ENCODE measurements around the gene ANK3.

ANK3 gene

DNA sequence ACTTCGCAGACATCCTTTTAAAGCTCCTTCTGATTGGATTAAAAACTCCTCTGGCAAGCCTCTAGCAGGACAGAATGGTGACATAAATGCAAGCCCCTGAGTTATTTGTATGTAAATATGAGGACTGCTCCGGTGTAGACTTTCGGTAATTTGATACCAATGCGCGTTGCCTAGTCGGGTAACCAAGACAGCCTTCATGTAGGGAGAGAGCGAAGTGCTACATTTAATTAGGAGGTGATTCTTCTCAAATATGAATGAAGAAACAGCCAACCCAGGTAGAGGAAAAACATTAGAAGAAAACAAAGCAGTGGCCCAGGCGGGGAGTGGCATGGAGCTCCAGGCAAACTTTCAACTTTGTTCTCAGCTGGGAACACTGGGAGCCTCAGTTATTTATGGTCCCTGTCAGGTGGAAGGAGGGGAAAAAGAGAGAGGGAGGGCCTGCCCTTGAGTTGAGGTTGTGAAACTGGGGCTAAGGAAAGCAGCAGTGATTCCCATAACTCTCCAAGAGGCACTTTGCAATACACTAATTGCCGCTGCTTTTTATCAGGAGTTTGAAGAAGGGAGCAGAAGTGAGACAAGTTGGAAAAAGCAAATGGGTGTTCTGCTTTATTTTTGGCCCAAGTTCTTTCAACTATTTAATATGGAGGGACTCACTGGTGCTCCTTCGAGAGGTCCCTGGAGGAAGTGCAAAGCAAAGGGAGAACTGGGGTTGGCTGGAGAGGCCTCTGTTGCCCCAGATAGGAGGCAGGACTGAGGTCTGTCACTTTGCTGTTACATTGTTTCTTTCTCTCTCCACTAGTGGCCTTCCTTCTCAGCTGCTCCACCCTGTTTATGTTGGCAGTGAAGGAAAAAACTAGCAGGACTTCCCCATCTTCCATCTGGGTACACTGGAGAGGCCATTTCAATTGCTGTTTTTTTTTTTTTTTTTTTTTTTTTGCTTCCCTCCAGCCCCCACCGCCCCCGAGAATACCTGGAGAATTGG lies 248.7 kb downstream of the ANK3 start (continued):
- TF ChIP-seq, protein P1, sequence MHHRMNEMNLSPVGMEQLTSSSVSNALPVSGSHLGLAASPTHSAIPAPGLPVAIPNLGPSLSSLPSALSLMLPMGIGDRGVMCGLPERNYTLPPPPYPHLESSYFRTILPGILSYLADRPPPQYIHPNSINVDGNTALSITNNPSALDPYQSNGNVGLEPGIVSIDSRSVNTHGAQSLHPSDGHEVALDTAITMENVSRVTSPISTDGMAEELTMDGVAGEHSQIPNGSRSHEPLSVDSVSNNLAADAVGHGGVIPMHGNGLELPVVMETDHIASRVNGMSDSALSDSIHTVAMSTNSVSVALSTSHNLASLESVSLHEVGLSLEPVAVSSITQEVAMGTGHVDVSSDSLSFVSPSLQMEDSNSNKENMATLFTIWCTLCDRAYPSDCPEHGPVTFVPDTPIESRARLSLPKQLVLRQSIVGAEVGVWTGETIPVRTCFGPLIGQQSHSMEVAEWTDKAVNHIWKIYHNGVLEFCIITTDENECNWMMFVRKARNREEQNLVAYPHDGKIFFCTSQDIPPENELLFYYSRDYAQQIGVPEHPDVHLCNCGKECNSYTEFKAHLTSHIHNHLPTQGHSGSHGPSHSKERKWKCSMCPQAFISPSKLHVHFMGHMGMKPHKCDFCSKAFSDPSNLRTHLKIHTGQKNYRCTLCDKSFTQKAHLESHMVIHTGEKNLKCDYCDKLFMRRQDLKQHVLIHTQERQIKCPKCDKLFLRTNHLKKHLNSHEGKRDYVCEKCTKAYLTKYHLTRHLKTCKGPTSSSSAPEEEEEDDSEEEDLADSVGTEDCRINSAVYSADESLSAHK (tag by site-specific recombination; IDR thresholded peaks at IDR 0.05) = peak; percentile 67
- TF ChIP-seq ZSCAN16 (tag by site-specific recombination; IDR thresholded peaks at IDR 0.05) = no peak
- peak; percentile 82 for TF ChIP-seq ZNF366 (tag by site-specific recombination; conservative IDR thresholded peaks at IDR 0.05)
- TF ChIP-seq ZNF521 (tag by site-specific recombination; IDR thresholded peaks at IDR 0.05) = no peak
- TF ChIP-seq ZNF544 (tag by site-specific recombination; IDR thresholded peaks at IDR 0.05) = no peak
- TF ChIP-seq ZBTB1 (tag by site-specific recombination; IDR thresholded peaks at IDR 0.05) = no peak
- TF ChIP-seq ZNF629 (tag by site-specific recombination; IDR thresholded peaks at IDR 0.05) = peak; percentile 35
- no peak for TF ChIP-seq ZNF571 (tag by site-specific recombination; IDR thresholded peaks at IDR 0.05)
- no peak for TF ChIP-seq KLF9 (tag by site-specific recombination; IDR thresholded peaks at IDR 0.05; ENCODE audit: low read depth)
- TF ChIP-seq ZXDB (tag by site-specific recombination; IDR thresholded peaks at IDR 0.05) = peak; percentile 66; the same call in 1 of the 2 replicates
- TF ChIP-seq ZNF23 (tag by site-specific recombination; IDR thresholded peaks at IDR 0.05; ENCODE audit: borderline replicate concordance) = no peak
- TF ChIP-seq, protein P2, sequence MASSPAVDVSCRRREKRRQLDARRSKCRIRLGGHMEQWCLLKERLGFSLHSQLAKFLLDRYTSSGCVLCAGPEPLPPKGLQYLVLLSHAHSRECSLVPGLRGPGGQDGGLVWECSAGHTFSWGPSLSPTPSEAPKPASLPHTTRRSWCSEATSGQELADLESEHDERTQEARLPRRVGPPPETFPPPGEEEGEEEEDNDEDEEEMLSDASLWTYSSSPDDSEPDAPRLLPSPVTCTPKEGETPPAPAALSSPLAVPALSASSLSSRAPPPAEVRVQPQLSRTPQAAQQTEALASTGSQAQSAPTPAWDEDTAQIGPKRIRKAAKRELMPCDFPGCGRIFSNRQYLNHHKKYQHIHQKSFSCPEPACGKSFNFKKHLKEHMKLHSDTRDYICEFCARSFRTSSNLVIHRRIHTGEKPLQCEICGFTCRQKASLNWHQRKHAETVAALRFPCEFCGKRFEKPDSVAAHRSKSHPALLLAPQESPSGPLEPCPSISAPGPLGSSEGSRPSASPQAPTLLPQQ (tag by site-specific recombination; IDR thresholded peaks at IDR 0.05) = no peak
- TF ChIP-seq, protein P3, sequence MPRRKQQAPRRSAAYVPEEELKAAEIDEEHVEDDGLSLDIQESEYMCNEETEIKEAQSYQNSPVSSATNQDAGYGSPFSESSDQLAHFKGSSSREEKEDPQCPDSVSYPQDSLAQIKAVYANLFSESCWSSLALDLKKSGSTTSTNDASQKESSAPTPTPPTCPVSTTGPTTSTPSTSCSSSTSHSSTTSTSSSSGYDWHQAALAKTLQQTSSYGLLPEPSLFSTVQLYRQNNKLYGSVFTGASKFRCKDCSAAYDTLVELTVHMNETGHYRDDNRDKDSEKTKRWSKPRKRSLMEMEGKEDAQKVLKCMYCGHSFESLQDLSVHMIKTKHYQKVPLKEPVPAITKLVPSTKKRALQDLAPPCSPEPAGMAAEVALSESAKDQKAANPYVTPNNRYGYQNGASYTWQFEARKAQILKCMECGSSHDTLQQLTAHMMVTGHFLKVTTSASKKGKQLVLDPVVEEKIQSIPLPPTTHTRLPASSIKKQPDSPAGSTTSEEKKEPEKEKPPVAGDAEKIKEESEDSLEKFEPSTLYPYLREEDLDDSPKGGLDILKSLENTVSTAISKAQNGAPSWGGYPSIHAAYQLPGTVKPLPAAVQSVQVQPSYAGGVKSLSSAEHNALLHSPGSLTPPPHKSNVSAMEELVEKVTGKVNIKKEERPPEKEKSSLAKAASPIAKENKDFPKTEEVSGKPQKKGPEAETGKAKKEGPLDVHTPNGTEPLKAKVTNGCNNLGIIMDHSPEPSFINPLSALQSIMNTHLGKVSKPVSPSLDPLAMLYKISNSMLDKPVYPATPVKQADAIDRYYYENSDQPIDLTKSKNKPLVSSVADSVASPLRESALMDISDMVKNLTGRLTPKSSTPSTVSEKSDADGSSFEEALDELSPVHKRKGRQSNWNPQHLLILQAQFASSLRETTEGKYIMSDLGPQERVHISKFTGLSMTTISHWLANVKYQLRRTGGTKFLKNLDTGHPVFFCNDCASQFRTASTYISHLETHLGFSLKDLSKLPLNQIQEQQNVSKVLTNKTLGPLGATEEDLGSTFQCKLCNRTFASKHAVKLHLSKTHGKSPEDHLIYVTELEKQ (tag by site-specific recombination; IDR thresholded peaks at IDR 0.05; ENCODE audit: borderline replicate concordance) = peak; percentile 78; the same call in 1 of the 2 replicates
- TF ChIP-seq GLIS1 (tag by site-specific recombination; IDR thresholded peaks at IDR 0.05) = peak; percentile 70
- TF ChIP-seq ZNF10 (tag by site-specific recombination; IDR thresholded peaks at IDR 0.05) = no peak

DNA sequence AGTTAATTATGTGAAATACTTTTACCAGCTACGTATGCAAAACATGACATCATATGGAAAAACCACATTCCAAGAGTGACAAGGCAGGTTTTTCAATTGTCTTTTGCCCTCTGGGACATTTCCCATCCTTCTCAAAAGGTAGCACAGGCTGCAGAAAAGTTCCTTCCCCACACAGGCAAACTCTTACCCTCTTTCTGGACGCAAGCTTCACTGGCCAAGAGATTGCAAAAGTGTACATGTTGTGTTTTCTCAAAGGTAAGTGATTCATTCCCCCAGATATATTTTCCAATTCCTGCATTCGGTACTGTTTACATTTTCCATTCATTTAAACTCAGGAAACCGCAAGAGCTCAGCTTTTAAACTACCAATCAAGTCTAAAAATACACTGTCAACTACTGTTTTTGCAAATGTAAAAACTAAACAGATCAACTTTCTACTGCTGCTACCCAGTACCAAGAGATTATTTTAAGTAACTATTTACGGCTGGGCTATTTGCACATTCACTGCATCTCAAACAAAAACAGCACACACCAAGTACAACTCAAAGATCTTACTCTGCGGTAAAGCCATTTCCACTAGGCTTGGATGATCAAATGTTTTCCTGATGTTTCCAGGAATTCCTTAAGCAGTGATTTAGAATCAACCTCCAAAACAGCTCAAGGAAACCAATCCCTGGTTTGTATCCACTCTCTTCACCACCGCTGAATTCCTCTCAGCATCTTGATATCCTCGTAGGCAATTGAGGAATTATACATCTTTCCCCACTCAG lies 249.7 kb downstream of the ANK3 start:
- peak overlapping the region; percentile 45 for H3K4me3 ChIP-seq (ENCODE audit: low read depth, low read length)
- ChIA-PET CTCF (interaction anchor here (0.5 to 2.4 kb wide), 4 partner anchors 11 to 327 kb away, joined by 3 to 10 read pairs (median 3); no protein-coding TSS in a partner anchor), POLR2A (interaction anchor here (0.9 kb wide), 1 partner anchor 234 kb away, joined by 3 read pairs; the partner anchor contains the start of gene CCDC6)
- H3K4me1 ChIP-seq (ENCODE audit: control insufficient read depth, insufficient read depth, low read length) = peaks cover 15% of the 10 kb centered on the region
- no peaks in the 10 kb centered on the region for H3K36me3 ChIP-seq (ENCODE audit: control insufficient read depth in 2 of 2, insufficient read depth in 1 of 2, low read length in 2 of 2)
- H3K27ac ChIP-seq (ENCODE audit: extremely low read depth, low read depth, low read length) = peak overlapping the region; percentile 75
- no peaks in the 10 kb centered on the region for H3K9me3 ChIP-seq (ENCODE audit: control insufficient read depth, insufficient read depth, low read depth, low read length)
- TF ChIP-seq ZNF473 (tag by site-specific recombination; IDR thresholded peaks at IDR 0.05) = no peak
- TF ChIP-seq, protein P4, sequence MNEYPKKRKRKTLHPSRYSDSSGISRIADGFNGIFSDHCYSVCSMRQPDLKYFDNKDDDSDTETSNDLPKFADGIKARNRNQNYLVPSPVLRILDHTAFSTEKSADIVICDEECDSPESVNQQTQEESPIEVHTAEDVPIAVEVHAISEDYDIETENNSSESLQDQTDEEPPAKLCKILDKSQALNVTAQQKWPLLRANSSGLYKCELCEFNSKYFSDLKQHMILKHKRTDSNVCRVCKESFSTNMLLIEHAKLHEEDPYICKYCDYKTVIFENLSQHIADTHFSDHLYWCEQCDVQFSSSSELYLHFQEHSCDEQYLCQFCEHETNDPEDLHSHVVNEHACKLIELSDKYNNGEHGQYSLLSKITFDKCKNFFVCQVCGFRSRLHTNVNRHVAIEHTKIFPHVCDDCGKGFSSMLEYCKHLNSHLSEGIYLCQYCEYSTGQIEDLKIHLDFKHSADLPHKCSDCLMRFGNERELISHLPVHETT (tag by site-specific recombination; IDR thresholded peaks at IDR 0.05) = 0 out of 2 replicates have a peak, but pooled peaks have one; percentile 12
- TF ChIP-seq, protein P5, sequence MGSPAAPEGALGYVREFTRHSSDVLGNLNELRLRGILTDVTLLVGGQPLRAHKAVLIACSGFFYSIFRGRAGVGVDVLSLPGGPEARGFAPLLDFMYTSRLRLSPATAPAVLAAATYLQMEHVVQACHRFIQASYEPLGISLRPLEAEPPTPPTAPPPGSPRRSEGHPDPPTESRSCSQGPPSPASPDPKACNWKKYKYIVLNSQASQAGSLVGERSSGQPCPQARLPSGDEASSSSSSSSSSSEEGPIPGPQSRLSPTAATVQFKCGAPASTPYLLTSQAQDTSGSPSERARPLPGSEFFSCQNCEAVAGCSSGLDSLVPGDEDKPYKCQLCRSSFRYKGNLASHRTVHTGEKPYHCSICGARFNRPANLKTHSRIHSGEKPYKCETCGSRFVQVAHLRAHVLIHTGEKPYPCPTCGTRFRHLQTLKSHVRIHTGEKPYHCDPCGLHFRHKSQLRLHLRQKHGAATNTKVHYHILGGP (tag by site-specific recombination; IDR thresholded peaks at IDR 0.05) = peak; percentile 97
- TF ChIP-seq RBAK (tag by site-specific recombination; IDR thresholded peaks at IDR 0.05) = no peak
- TF ChIP-seq ZEB2 (tag by site-specific recombination; IDR thresholded peaks at IDR 0.05) = 0 out of 2 replicates have a peak, but pooled peaks have one; percentile 21
- TF ChIP-seq IKZF3 (tag by site-specific recombination; IDR thresholded peaks at IDR 0.05) = peak; percentile 23; the same call in 1 of the 2 replicates
- peak; percentile 93 for TF ChIP-seq ZNF223 (tag by site-specific recombination; IDR thresholded peaks at IDR 0.05)
